SJCRH30 (cell line): ENCODE measurements around the gene GABBR2. TPM values are rescaled to one million over a fixed set of nuclear protein-coding genes. Genes with fewer than 3 reads are reported as not detected.

Experiments used
- DNase-seq, 2 experiments: peaks; one replicate each; pipeline ENCODE4 v3.0.0-alpha.2; 2015 to 2020
- H3K27ac ChIP-seq: fragments of 250-450 bp; sonication (Bioruptor Pico); 2 replicates; pipeline ENCODE4 v1.5.1; 2020; ENCODE audit warnings: mild to moderate bottlenecking, moderate library complexity
- H3K27me3 ChIP-seq: fragments of 250-450 bp; sonication (Bioruptor Pico); 2 replicates; pipeline ENCODE4 v1.5.1; 2020; ENCODE audit warnings: mild to moderate bottlenecking, moderate library complexity
- H3K36me3 ChIP-seq: fragments of 250-450 bp; sonication (Bioruptor Pico); 2 replicates; pipeline ENCODE4 v1.5.1; 2020; ENCODE audit warnings: mild to moderate bottlenecking, moderate library complexity
- H3K4me1 ChIP-seq: fragments of 250-450 bp; sonication (Bioruptor Pico); 2 replicates; pipeline ENCODE4 v1.5.1; 2020; ENCODE audit warnings: mild to moderate bottlenecking, moderate library complexity
- H3K4me3 ChIP-seq: fragments of 250-450 bp; sonication (Bioruptor Pico); 2 replicates; pipeline ENCODE4 v1.5.1; 2020; ENCODE audit warnings: mild to moderate bottlenecking, moderate library complexity
- H3K9me3 ChIP-seq: fragments of 250-450 bp; sonication (Bioruptor Pico); replicated peaks from 2 replicates; pipeline ENCODE4 v1.5.1; 2020; ENCODE audit warnings: mild to moderate bottlenecking, moderate library complexity
- total RNA-seq: library from RNA; depleted of rRNA; stranded (reverse); fragments of >200 nt; shearing (Covaris generic); gene quantifications from 2 replicates; pipeline ENCODE4 v1.2.3, GENCODE V29; 2014

The GABBR2 gene
- total RNA-seq, 1 experiment from 2014 or later, result not detected

DNA sequence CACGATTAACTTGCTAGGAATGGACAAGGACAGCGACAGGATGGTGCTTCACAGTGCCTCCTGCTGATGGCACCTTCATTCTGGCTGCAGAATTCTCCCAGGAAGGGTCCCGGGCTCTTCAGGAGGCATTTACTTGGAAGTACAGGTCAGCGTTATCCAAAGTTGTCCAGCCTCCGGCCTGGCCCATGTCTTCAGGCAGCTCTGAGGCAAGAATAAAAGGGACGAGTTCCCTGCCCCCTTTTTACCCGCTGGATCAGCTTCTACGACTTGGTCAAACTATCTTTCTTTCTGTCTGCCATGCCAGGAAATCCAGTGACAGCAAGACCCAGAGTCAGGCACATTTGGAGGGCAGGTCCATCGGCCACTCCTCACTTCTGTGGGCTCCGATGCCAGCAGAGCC is 23.4 kb upstream of the GABBR2 start:
- Histone ChIP-seq H3K4me1 (no peaks in the 10 kb centered on the region; the same call in 1 of the 2 replicates), H3K4me3 (no peak overlapping the region)

DNA sequence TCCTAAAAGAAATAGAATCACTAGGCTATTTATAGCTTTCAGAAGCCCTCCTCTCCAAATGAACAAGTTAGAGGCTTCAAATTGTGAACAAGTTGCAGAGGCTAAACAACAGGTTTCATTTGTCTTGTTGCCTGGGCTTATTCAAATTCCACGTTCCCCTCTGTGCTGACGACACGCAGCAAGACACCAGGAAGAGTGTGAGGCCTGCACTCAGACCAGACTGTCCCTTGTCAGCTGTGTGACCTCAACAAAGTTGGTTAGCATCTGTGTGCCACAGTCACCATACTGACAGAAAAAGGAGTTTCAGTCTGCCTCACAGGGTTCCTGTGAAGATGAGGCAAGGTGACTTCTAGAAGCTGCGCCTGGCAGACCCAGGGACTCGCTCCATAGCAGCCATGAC is 22.1 kb upstream of the GABBR2 start:
- H3K9me3 ChIP-seq, result no peaks in the 10 kb centered on the region
- no peak overlapping the region for H3K27ac ChIP-seq
- DNase-seq, result no peak
- no peaks in the 10 kb centered on the region for H3K27me3 ChIP-seq
- H3K4me1 ChIP-seq, result no peaks in the 10 kb centered on the region; the same call in none of the 2 replicates
- H3K36me3 ChIP-seq, result no peaks in the 10 kb centered on the region
- H3K4me3 ChIP-seq, result no peak overlapping the region

More for the DNA sequence above, 23.4 kb upstream of the GABBR2 start:
- Histone ChIP-seq H3K27me3 (no peaks in the 10 kb centered on the region), H3K9me3 (no peaks in the 10 kb centered on the region), H3K27ac (no peak overlapping the region), H3K36me3 (no peaks in the 10 kb centered on the region)
- no peak for DNase-seq

DNA sequence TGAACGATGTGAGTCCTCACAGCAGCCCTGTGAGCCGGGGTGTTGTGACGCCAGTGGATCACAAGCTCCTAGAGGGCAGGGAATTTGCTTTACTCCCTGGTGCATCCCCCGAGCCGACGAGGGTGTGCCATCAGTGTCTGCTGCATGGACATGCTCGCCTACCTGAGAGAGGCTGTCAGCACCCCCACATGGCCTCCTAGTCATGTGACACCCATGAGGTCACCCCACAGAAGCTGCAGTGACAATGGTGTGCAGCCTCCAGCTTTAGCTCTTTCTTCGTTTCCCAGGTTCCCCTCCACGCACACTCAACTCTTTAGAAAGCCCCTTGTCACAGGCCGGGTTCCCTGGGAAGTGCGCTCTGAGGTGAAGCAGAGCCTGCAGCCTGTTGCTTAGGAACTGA is 19.8 kb upstream of the GABBR2 start:
- H3K9me3 ChIP-seq, result no peaks in the 10 kb centered on the region
- no peaks in the 10 kb centered on the region; the same call in none of the 2 replicates for H3K4me1 ChIP-seq
- no peak for DNase-seq
- no peak overlapping the region for H3K27ac ChIP-seq
- H3K36me3 ChIP-seq, result no peaks in the 10 kb centered on the region
- no peaks in the 10 kb centered on the region; the same call in 1 of the 2 replicates for H3K27me3 ChIP-seq
- H3K4me3 ChIP-seq, result no peak overlapping the region

DNA sequence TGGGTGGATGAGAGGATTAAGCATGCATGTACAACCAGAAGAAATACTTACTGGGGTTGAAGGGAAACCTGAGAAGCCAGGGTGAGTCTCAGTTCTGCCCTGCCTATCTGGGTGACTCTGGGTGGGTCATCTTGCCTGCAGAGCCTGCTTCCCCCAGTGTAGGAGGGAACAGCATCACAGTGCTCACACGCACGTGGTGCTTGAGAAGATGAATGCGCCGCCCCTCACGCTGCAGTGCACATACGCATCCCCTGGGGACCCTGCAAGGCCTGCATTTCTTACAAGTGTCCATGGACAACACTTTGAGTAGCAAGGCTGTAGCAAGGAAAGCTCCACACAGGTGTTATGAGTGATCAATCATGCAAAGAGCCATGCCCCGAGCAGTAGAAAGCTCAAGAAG is 18.7 kb upstream of the GABBR2 start:
- H3K4me3 ChIP-seq, result no peak overlapping the region
- H3K27ac ChIP-seq, result no peak overlapping the region
- H3K36me3 ChIP-seq, result no peaks in the 10 kb centered on the region
- no peak for DNase-seq
- H3K9me3 ChIP-seq, result no peaks in the 10 kb centered on the region
- H3K27me3 ChIP-seq, result no peaks in the 10 kb centered on the region; the same call in 1 of the 2 replicates
- no peaks in the 10 kb centered on the region; the same call in none of the 2 replicates for H3K4me1 ChIP-seq

DNA sequence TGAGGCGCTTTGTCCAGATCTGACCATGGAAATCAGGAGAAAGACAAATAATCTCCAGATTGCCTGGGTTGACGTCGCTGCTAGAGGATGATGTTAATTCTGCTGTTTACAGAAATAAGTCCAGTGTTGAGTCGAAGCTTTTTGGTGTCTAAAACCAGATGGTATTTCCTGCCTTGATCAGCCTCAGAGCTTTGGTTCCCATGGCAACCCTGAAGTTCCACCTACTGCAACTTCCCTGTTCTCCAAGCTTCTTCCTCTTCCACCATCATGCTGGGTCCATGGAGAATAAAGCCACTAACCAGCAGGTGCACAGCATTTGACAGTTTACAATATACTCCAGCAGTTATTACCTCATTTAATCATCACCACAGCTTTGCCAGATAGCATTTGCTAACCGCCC is 18.0 kb upstream of the GABBR2 start:
- H3K27ac ChIP-seq, result no peak overlapping the region
- H3K27me3 ChIP-seq, result no peaks in the 10 kb centered on the region; the same call in 1 of the 2 replicates
- no peak for DNase-seq
- H3K36me3 ChIP-seq, result no peaks in the 10 kb centered on the region
- no peak overlapping the region for H3K4me3 ChIP-seq
- no peaks in the 10 kb centered on the region; the same call in none of the 2 replicates for H3K4me1 ChIP-seq
- H3K9me3 ChIP-seq, result no peaks in the 10 kb centered on the region

DNA sequence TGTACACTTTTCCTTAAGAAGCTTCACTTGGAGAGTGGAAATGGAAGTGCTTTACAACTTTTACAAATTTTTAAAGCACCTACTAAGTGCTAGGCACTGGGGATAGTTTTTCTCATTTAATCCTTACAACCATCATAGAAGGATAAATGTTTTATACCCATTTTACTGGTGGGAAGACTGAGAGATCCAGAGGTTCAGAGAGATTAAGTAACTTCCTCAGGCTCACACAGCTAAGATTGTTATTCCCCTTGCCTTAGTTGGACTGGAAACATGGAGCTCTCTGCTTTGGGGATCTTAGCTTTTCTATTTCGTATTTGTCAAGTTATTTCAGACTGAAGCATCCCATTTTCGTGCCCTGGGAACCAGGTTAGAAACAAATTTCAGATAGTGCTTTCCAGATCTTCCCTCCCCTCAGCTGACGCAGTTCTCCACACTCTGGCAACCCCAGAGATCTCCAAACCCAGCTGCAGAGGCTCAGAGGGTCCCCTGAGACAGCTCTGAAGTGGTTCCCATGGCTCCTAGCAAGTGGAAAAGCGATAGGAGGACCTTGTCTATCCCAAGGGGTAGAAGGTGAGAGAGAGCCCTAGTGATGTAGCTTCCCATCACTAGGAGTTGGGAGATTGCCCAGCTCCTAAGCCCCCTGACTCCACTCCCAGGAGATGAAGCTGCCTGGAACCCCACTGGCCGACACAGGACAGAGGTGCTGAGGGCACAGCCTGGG is 16.2 kb upstream of the GABBR2 start:
- DNase-seq, result no peak
- H3K36me3 ChIP-seq, result no peaks in the 10 kb centered on the region
- H3K27ac ChIP-seq, result no peak overlapping the region
- H3K4me3 ChIP-seq, result no peak overlapping the region
- H3K27me3 ChIP-seq, result no peaks in the 10 kb centered on the region; the same call in 1 of the 2 replicates
- H3K9me3 ChIP-seq, result no peaks in the 10 kb centered on the region
- no peaks in the 10 kb centered on the region; the same call in 1 of the 2 replicates for H3K4me1 ChIP-seq

DNA sequence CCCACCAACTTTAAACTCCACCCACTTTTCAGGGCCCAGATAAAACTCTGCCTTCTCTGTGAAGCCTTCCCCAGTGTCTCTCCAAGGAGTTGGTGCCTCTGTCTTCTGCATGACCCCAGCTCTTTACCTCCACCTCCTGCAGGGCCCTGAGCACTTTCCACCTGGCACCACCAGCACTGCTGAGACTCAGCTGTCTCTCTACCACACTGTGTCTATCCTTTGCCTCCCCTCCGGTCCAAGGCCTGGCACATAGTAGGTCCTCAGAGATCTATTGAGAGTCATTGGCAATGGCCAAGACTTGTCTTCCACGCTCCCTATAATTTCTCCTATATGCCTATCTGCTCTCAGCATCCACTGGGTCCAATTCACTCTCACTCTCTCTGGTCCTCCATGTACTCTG is 12.9 kb upstream of the GABBR2 start:
- H3K27me3 ChIP-seq, result peaks cover under 1% of the 10 kb centered on the region

DNA sequence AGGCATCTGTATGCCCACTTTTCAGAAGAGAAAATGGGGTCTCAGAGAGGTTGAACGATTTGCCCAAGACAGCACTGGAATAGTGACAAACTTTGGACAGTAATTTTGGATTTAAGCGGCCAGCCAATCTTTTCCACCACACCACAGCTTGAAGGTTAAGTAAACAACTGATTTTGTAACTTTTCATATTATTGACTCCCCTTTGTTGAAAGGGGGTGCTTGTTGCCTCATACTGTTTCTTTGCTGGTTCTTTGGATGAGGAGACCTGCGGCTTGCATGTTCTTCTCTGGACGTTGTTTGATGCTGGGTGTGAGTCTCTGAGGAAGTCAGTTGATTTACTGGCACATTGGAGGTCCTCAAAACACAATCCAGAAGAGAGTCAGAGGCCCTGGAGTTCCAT is 11.7 kb upstream of the GABBR2 start:
- Histone ChIP-seq H3K27ac (no peak overlapping the region), H3K4me3 (no peak overlapping the region), H3K4me1 (no peaks in the 10 kb centered on the region), H3K9me3 (no peaks in the 10 kb centered on the region), H3K36me3 (no peaks in the 10 kb centered on the region), H3K27me3 (peaks cover 9% of the 10 kb centered on the region)
- no peak for DNase-seq

More for the DNA sequence above, 12.9 kb upstream of the GABBR2 start:
- no peaks in the 10 kb centered on the region for H3K36me3 ChIP-seq
- H3K4me3 ChIP-seq, result no peak overlapping the region
- H3K4me1 ChIP-seq, result no peaks in the 10 kb centered on the region; the same call in 1 of the 2 replicates
- no peak overlapping the region for H3K27ac ChIP-seq
- DNase-seq, result no peak
- no peaks in the 10 kb centered on the region for H3K9me3 ChIP-seq

DNA sequence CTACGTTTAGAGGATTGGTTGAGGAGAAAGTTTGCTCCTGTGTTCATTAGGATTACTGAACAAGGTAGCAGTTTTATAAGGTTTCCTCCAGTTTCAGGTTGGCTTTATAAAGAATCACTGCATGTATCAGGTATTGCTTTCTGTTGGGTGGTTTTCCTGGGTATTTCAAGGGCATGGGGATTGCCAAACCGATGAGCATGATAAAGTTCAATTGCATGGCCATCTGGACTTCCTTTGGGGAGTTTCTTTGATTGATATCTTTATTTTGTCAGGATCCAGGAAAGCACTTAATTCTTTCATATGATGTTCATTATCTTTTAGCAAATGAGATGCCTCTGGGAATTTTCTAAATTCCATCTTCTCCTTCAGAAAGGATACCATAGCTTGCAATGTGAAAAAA is 10.3 kb upstream of the GABBR2 start:
- H3K9me3 ChIP-seq, result no peaks in the 10 kb centered on the region
- peaks cover 15% of the 10 kb centered on the region for H3K27me3 ChIP-seq
- H3K4me3 ChIP-seq, result no peak overlapping the region
- H3K27ac ChIP-seq, result no peak overlapping the region
- no peak for DNase-seq
- no peaks in the 10 kb centered on the region for H3K36me3 ChIP-seq
- H3K4me1 ChIP-seq, result no peaks in the 10 kb centered on the region

DNA sequence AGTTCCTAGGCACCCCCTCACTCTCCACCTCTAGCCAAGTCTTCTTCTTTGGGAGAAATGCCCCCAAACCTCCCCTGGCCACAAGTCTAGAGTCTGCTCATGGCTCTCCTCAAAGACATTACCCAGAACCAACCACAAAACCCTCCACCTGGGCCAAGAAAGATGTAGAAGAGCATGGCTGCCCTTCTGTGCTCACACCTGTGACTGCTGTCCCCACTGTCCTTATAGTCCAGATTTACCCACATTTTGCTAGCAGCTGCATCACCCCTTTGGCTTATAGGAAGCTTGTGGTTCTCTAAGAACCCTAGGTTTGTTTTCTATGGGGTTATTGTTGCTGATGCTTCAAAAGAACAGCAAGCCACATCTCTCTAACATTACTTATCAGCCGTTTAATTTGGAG is 6.1 kb upstream of the GABBR2 start:
- Histone ChIP-seq H3K4me1 (no peaks in the 10 kb centered on the region), H3K9me3 (no peaks in the 10 kb centered on the region), H3K27ac (no peak overlapping the region), H3K4me3 (no peak overlapping the region), H3K36me3 (no peaks in the 10 kb centered on the region), H3K27me3 (peaks cover 15% of the 10 kb centered on the region)
- DNase-seq, result no peak

DNA sequence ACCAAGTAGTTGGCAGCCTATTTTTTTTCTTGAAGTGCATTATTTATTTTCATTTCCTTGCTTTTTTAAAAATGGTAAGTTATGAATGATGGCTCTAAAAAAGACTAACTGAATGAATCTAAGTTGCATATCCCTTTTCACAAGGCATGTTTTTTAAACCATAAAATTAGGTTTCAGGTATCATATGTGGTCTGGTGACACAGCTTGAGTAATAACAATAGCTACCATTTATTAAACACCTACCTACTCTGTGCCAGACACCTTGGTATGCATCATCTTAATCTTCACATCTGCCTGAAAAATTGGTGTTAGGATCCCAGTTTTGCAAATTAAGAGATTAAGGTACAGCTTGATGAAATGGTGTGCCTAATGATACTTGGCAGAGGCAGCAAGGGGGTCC is 4.3 kb upstream of the GABBR2 start:
- no peak overlapping the region for H3K4me3 ChIP-seq
- H3K4me1 ChIP-seq, result no peaks in the 10 kb centered on the region
- H3K27ac ChIP-seq, result no peak overlapping the region
- DNase-seq, result no peak
- peaks cover 15% of the 10 kb centered on the region for H3K27me3 ChIP-seq
- no peaks in the 10 kb centered on the region for H3K9me3 ChIP-seq
- no peaks in the 10 kb centered on the region for H3K36me3 ChIP-seq

DNA sequence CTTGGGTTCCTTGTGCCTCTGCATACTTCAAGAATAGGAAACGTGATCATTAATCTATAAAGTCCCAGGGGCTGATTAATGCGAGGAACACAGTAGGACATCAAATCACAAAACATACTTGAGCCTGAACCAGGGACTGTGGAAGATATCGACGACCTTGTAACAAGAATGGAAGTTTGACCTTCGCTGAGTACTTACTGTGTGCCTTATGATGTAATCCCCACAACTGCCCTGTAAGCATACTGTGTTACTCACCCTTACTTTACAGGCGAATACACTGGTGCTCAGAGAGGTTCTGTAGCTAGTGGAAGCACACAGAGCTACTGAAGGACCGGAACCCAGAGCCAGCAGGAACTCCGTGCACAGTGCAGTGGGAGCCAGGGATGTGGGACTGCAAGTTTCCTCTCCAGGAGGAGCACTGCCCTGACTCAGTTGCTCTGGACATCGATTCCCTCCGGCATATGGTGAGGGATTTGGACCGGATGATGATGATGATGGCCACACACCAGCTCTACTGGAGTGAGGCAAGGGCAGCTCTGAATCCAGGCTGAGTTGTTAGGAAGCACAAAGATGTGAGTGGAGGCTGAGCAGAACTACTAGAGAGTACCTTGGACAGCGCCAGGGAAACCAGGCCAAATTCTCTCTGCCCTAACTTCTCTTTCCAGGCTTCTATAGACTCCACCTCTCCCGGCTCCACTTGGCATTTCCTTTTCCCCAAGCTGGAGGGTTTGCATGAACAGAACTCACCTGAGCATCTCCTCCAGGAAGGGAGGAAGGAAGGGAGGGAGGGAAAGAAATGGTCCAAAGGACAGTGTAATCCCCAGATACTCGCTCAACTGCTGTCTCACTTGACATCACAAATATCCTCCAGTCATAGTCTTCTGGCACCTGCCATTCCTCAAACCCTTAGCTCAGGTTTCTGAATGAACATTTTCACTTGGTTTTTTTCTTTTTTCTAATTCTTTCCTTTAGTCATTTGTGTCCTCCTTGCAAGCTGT is 1.5 kb upstream of the GABBR2 start:
- no peaks in the 10 kb centered on the region for H3K36me3 ChIP-seq
- H3K27me3 ChIP-seq, result peaks cover 9% of the 10 kb centered on the region; the same call in 1 of the 2 replicates
- H3K4me1 ChIP-seq, result no peaks in the 10 kb centered on the region
- H3K4me3 ChIP-seq, result no peak overlapping the region
- peak; percentile 14 to 45 for DNase-seq
- no peaks in the 10 kb centered on the region for H3K9me3 ChIP-seq
- H3K27ac ChIP-seq, result no peak overlapping the region

DNA sequence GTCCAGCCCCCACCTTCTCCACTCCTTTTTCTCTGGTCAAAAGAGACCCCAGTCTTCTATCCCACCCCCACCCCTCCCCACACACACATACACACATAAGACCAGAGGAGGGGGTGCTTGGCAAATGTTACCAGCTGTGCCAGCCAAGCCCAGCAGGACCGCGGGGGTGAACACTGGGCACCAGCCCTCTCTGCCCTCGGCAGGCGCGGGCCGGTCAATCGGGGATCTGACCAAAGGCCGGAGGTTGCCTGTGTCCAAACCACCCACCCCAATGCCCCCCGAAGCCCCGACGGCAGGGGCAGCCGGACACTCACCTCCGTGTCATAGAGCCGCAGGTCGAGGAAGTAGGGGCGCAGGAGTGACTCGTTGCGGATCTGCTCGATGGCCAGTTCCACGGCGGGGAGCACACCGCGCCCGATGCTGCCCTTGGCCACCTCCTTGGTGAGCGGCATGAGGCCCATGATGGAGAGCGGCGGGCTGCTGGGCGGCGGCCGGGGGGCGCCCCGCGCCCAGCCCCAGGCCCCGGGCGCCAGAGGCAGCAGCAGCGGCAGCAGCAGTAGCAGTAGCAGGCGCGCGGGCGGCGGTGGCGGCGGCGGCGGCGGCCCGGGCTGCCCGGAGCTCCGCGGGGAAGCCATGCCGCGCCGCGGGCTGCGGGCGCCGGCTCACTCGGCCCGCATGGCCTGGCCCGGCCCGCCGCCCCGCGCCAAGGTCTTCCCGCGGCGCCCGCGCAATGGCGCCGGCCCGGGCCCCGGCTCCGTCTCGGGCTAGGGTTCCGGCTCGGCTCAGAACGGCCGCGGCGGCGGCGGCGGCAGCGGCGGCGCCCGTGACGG is 417 bp downstream of the GABBR2 start:
- Histone ChIP-seq H3K36me3 (no peaks in the 10 kb centered on the region), H3K27ac (no peak overlapping the region), H3K27me3 (peaks cover 3% of the 10 kb centered on the region; the same call in 1 of the 2 replicates), H3K4me3 (no peak overlapping the region), H3K4me1 (no peaks in the 10 kb centered on the region), H3K9me3 (no peaks in the 10 kb centered on the region)
- no peak for DNase-seq
